Neural progenitor cell (in vitro differentiated cells): ENCODE measurements around the gene SCAP.

ENCODE experiments used
- EZH2 ChIP-seq: fragments of 200-600 bp; sonication (generic); IDR thresholded peaks from 2 replicates; pipeline ENCODE4 v1.6.1; 2017; ENCODE audit warnings: antibody characterized with exemption, mild to moderate bottlenecking, moderate library complexity
- EZH2phosphoT487 ChIP-seq: fragments of 200-600 bp; sonication (generic); IDR thresholded peaks from 2 replicates; pipeline ENCODE4 v1.6.1; 2017; ENCODE audit warnings: antibody characterized with exemption
- TF ChIP-seq, protein P1 (sequence below): fragments of 200-600 bp; sonication (generic); IDR thresholded peaks from 2 replicates; pipeline ENCODE4 v1.5.1; 2017; ENCODE audit warnings: antibody characterized with exemption, mild to moderate bottlenecking

DNA sequence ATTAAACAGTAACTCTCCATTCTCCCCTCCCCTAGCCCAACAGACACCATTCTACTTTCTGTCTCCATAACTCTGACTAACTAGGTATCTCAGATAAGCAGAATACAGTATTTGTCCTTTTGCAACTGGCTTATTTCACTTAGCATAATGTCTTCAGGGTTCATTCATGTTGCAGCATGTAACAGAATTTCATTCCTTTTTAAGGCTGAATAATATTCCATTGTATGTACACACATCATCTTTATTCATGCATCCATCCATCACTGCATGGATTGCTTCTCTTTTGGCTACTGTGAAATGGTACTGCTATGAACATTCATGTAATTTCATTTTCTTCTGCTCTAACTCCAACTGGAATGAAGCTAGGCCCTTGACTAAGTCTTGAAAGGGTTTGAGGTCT, 96.9 kb downstream of the SCAP start:
- TF ChIP-seq, protein P1, sequence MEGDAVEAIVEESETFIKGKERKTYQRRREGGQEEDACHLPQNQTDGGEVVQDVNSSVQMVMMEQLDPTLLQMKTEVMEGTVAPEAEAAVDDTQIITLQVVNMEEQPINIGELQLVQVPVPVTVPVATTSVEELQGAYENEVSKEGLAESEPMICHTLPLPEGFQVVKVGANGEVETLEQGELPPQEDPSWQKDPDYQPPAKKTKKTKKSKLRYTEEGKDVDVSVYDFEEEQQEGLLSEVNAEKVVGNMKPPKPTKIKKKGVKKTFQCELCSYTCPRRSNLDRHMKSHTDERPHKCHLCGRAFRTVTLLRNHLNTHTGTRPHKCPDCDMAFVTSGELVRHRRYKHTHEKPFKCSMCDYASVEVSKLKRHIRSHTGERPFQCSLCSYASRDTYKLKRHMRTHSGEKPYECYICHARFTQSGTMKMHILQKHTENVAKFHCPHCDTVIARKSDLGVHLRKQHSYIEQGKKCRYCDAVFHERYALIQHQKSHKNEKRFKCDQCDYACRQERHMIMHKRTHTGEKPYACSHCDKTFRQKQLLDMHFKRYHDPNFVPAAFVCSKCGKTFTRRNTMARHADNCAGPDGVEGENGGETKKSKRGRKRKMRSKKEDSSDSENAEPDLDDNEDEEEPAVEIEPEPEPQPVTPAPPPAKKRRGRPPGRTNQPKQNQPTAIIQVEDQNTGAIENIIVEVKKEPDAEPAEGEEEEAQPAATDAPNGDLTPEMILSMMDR, result no peak
- no peak for TF ChIP-seq EZH2phosphoT487
- TF ChIP-seq EZH2, result no peak
